PC-9 (cell line): ENCODE measurements around the gene NOBOX.

ENCODE experiments used
- EZH2 ChIP-seq: fragments of 200-600 bp; sonication (generic); IDR thresholded peaks from 2 replicates; pipeline ENCODE4 v1.8.0; 2017; ENCODE audit warnings: antibody characterized with exemption, low read depth
- TF ChIP-seq, protein P1 (sequence below): fragments of 200-600 bp; sonication (generic); conservative IDR thresholded peaks from 2 replicates; pipeline ENCODE4 v1.6.1; 2017; ENCODE audit warnings: mixed run types, antibody characterized with exemption, mild to moderate bottlenecking, moderate library complexity

- TF ChIP-seq, protein P1, sequence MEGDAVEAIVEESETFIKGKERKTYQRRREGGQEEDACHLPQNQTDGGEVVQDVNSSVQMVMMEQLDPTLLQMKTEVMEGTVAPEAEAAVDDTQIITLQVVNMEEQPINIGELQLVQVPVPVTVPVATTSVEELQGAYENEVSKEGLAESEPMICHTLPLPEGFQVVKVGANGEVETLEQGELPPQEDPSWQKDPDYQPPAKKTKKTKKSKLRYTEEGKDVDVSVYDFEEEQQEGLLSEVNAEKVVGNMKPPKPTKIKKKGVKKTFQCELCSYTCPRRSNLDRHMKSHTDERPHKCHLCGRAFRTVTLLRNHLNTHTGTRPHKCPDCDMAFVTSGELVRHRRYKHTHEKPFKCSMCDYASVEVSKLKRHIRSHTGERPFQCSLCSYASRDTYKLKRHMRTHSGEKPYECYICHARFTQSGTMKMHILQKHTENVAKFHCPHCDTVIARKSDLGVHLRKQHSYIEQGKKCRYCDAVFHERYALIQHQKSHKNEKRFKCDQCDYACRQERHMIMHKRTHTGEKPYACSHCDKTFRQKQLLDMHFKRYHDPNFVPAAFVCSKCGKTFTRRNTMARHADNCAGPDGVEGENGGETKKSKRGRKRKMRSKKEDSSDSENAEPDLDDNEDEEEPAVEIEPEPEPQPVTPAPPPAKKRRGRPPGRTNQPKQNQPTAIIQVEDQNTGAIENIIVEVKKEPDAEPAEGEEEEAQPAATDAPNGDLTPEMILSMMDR = no peak
- TF ChIP-seq EZH2 = no peak
Observed at GRCh38 chr7:144404946-144405345, 1.5 kb upstream of the NOBOX start.
